ENCODE measurements around the gene RAB27A. TPM values are rescaled to one million over a fixed set of nuclear protein-coding genes. Genes with fewer than 3 reads are reported as not detected.

Gene RAB27A
- total RNA-seq, 2 donors from 2014 or later, result 9.6 to 9.9 TPM

DNA sequence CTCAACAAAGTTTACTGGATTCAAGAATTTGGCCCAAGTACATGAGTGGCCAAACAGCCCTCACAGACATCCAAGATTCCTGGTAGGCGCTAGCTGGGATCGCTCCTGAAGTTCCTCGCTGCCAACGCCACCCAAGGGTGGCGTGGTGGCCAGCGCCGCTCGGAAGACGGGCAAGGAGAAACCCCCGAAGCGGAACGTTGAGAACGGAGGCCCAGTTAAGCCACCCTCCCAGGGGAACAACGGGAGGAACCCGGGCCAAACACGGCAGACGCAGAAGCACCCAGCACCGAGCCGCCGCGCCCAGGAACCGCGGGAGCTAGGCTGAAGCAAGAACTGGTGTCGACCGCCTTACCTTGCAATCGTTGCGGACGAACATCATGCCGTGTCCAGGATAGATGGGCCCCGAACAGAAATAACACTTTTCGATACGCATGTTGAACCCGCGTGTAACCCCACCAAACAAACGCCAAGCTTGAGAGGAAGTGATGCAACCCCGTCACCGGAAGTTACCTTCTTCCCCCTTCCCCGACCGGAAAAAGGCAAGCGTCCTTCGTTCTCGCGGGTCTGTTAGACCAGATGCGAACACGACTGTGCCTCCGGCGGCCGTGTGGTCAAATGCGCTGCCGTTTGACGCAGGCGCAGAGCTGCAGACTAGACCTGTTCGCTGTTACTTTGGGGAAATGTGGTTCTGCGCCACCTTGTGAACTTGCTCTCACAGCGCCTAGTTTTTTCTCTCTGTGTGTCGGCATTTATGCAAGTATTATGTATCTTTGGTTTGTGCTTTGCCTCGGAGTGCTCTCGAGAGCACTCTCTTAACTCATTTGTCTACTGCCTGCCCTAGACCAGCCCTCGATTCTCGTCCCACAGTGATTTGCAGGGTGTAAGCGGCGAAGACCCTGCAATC lies 92.9 kb downstream of the RAB27A start, which contains the start of gene RSL24D1:
Gene RSL24D1, minus strand, starts transcription at position 484 of the 904 bp plus-strand sequence. Its CDS starts 51 bp downstream, at position 433.
- ATAC-seq, result peak; percentile 99
- Histone ChIP-seq H3K36me3 (replicated peaks in 1 of 2; ENCODE audit: insufficient read depth in 1 of 2, low read depth in 2 of 2) (peaks cover 0 to 3% of the 10 kb centered on the region in 2 donors), H3K9me3 (no peaks in the 10 kb centered on the region), H3K27me3 (no peaks in the 10 kb centered on the region), H3K27ac (peak within 1 kb of the TSS; percentile 74 to 94 (median 86)), H3K4me3 (peak within 1 kb of the TSS; percentile 24 to 62), H3K4me1 (peaks cover 21% of the 10 kb centered on the region)
- intact Hi-C loops (cut with DNase I), result no loop called here
- WGBS, 2 donors, result 0 to 1% methylated on average over 13 to 62 of the region's 62 CpGs
- peak; percentile 60 to 86 (median 85) for TF ChIP-seq POLR2A (IDR thresholded peaks at IDR 0.05)
- TF ChIP-seq, protein P1, sequence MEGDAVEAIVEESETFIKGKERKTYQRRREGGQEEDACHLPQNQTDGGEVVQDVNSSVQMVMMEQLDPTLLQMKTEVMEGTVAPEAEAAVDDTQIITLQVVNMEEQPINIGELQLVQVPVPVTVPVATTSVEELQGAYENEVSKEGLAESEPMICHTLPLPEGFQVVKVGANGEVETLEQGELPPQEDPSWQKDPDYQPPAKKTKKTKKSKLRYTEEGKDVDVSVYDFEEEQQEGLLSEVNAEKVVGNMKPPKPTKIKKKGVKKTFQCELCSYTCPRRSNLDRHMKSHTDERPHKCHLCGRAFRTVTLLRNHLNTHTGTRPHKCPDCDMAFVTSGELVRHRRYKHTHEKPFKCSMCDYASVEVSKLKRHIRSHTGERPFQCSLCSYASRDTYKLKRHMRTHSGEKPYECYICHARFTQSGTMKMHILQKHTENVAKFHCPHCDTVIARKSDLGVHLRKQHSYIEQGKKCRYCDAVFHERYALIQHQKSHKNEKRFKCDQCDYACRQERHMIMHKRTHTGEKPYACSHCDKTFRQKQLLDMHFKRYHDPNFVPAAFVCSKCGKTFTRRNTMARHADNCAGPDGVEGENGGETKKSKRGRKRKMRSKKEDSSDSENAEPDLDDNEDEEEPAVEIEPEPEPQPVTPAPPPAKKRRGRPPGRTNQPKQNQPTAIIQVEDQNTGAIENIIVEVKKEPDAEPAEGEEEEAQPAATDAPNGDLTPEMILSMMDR (IDR thresholded peaks at IDR 0.05), result peak in 6 of 7 experiments; percentile 8 to 65 (median 47)
- peak; percentile 96 to 98 (median 98) for DNase-seq

DNA sequence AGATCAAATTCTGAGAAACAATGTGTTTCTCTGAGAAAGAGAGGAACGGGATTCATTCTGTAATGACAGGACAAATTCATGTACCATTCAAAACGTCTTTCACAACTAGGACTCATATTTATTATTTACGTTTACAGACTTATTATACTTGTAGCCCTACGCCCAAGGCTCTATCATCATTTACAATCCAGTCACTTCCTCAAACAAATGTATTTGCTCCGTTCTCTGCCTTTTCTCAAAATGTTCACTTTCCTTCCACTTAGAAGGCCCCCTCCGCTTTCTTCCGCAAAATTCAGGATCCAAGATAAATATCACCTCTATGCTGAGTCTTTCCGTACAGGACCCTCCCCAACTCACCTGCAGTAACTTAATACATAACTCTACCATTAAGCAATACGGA lies 93.6 kb downstream of the RAB27A start:
- H3K27me3 ChIP-seq, result no peaks in the 10 kb centered on the region
- DNase-seq, result no peak
- H3K27ac ChIP-seq, result peak overlapping the region; percentile 74 to 94 (median 86)
- TF ChIP-seq, protein P1 (IDR thresholded peaks at IDR 0.05), result no peak
- TF ChIP-seq POLR2A (IDR thresholded peaks at IDR 0.05), result no peak
- WGBS, 2 donors, result 1% methylated on average over 9 of the region's 9 CpGs
- intact Hi-C loops (cut with DNase I), result no loop called here
- H3K36me3 ChIP-seq (replicated peaks in 1 of 2; ENCODE audit: insufficient read depth in 1 of 2, low read depth in 2 of 2), result peaks cover 0 to 3% of the 10 kb centered on the region in 2 donors
- H3K4me3 ChIP-seq, result peak overlapping the region; percentile 24 to 62
- peaks cover 21% of the 10 kb centered on the region for H3K4me1 ChIP-seq
- no peak for ATAC-seq
- H3K9me3 ChIP-seq, result no peaks in the 10 kb centered on the region

DNA sequence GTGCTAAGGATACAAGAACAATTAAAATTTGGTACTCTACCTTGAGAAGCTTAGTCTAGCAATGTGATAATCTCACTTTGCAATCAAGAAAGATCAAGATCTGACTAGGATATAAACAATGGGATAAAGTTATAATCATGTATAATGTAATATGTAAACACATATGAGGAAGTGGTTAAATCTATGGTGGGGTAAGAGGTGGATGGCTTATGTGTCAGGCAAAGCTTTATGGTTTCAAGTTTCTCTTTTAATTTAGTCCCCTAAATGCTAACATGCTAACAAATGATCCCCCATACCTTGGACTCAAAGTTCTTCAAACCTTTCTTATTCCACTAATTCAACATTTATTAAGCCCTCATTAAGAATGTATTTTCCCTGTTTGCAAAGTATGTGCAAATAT lies 95.4 kb downstream of the RAB27A start:
- Histone ChIP-seq H3K36me3 (replicated peaks in 1 of 2; ENCODE audit: insufficient read depth in 1 of 2, low read depth in 2 of 2) (peaks cover 0 to 6% of the 10 kb centered on the region in 2 donors), H3K27ac (no peak overlapping the region), H3K27me3 (no peaks in the 10 kb centered on the region), H3K9me3 (no peaks in the 10 kb centered on the region), H3K4me3 (no peak overlapping the region), H3K4me1 (peaks cover 21% of the 10 kb centered on the region)
- ATAC-seq, result no peak
- intact Hi-C loops (cut with DNase I), result no loop called here
- no peak for DNase-seq
- no peak for TF ChIP-seq POLR2A (IDR thresholded peaks at IDR 0.05)
- TF ChIP-seq, protein P1 (IDR thresholded peaks at IDR 0.05), result no peak

DNA sequence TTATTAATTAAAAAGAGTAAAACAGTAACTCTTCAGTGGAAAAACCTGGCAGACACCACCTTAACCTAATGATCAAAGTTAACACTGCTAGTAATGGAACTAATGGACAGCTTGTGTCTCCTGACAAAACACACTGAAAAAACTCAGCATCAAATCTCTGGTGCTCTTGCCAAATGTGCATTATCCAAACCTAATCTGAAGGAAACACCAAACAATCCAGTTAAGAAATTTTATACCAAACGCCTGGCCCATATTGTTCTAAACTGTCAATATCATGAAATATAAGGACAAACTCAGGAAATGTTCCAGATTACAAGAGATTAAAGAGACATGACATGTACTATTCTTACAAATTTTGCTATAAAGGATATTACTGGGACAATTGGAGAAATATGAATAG lies 103.3 kb downstream of the RAB27A start:
- WGBS, 2 donors, result 35 to 42% methylated on average over 1 of the region's 1 CpG
- no peaks in the 10 kb centered on the region for H3K4me1 ChIP-seq
- intact Hi-C loops (cut with DNase I), result no loop called here
- no peaks in the 10 kb centered on the region for H3K9me3 ChIP-seq
- DNase-seq, result no peak
- no peak for ATAC-seq
- no peak overlapping the region for H3K27ac ChIP-seq
- peaks cover 6 to 14% of the 10 kb centered on the region in 2 donors for H3K36me3 ChIP-seq (replicated peaks in 1 of 2; ENCODE audit: insufficient read depth in 1 of 2, low read depth in 2 of 2)
- no peak overlapping the region for H3K4me3 ChIP-seq
- TF ChIP-seq POLR2A (IDR thresholded peaks at IDR 0.05), result no peak
- TF ChIP-seq, protein P1 (IDR thresholded peaks at IDR 0.05), result no peak
- H3K27me3 ChIP-seq, result no peaks in the 10 kb centered on the region

All from body of pancreas (tissue), 4 donors.